HG03060 (cell line): ENCODE results near the gene ALKBH7.

Experiments used
- ATAC-seq: cut with Tn5 transposase; IDR thresholded peaks from one replicate; pipeline ENCODE4 v1.9.1; 2021; ENCODE audit warnings: low read depth, moderate number of reproducible peaks; ENCODE audit not compliant: unreplicated experiment

ALKBH7 gene

DNA sequence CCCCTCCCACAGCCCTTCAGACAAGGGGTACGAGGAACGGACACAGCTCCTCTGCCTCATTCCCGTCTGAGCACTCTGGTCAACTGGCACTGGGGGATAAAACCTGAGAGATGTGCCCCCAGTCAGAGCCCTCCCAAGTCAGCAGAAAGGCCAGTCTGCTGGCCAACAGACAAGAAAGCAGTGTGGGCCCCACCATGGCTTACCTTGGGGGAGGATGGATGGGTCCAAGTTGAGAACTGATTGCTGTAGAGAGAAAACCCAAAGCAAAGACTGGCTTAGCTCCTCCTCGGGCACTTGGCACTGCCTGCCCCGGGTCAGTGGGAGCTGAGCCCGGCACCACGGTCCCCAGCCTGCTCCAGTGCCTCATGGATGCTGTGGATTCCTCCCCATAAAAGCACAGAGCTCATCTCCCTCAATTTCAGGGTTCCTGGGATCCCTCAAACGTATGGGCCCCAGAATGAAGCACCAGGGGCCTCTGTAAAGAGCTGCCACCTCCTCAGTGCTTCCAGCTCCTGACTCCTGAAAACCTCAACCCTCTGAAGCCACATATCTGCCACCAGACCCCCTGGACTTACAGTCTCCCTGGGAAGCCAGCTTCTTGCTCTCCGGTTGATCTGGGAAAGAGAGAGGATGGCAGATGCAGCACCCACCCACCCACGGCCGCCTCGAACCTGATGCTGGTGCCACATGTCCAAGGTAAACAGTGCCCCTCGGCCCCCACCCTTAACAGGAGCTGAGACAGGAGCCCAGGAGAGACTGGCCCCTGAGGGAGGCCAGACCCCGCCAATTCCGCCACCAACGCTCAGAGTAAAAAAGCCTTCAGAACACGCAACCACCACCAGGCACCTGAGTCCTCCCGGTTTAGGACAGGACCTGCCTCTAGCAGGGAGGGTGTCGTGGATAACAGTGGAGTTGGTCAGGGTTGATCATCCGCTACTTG lies 48.8 kb downstream of the ALKBH7 start:
- no peak for ATAC-seq

GRCh38 chr19:6423499-6424194 lies 51.1 kb downstream of the ALKBH7 start:
- ATAC-seq, result no peak

- no peak for ATAC-seq
Observed at GRCh38 chr19:6424195-6424938, 51.8 kb downstream of the ALKBH7 start, which contains the start of gene KHSRP. Gene KHSRP (minus strand): TSS chr19:6424811. CDS start chr19:6424701, 110 bp downstream.
